KMS-11 (cell line): ENCODE data around the gene STT3B.

ENCODE experiments used
- H2AFZ ChIP-seq: fragments of 200-600 bp; sonication (generic); 2 replicates; pipeline ENCODE4 v1.6.1; 2016; ENCODE audit warnings: antibody characterized with exemption, mixed run types, low read depth
- H3K27ac ChIP-seq: fragments of 200-600 bp; sonication (generic); 2 replicates; pipeline ENCODE4 v1.6.1; 2016; ENCODE audit warnings: mild to moderate bottlenecking, mixed run types
- H3K27me3 ChIP-seq: fragments of 200-600 bp; sonication (generic); 2 replicates; pipeline ENCODE4 v1.6.1; 2017; ENCODE audit warnings: mild to moderate bottlenecking, low read depth, mixed run types, moderate library complexity; ENCODE audit not compliant: insufficient read depth
- H3K36me3 ChIP-seq: fragments of 200-600 bp; sonication (generic); 2 replicates; pipeline ENCODE4 v1.6.1; 2017; ENCODE audit warnings: mild to moderate bottlenecking, mixed run types; ENCODE audit not compliant: insufficient read depth
- H3K4me1 ChIP-seq: fragments of 200-600 bp; sonication (generic); 2 replicates; pipeline ENCODE4 v1.6.1; 2016; ENCODE audit warnings: mild to moderate bottlenecking, low read depth, mixed run types; ENCODE audit not compliant: poor library complexity, severe bottlenecking
- H3K4me2 ChIP-seq: fragments of 200-600 bp; sonication (generic); 2 replicates; pipeline ENCODE4 v1.7.0; 2016; ENCODE audit warnings: mild to moderate bottlenecking, mixed run types
- H3K4me3 ChIP-seq: fragments of 200-600 bp; sonication (generic); IDR thresholded peaks from 2 replicates; pipeline ENCODE4 v1.6.1; 2017; ENCODE audit warnings: low read depth, low read length, mixed read lengths; ENCODE audit not compliant: insufficient read depth
- H3K79me2 ChIP-seq: fragments of 200-600 bp; sonication (generic); 2 replicates; pipeline ENCODE4 v1.6.1; 2016; ENCODE audit warnings: low read depth, mixed run types; ENCODE audit not compliant: insufficient read depth
- H3K9ac ChIP-seq: fragments of 200-600 bp; sonication (generic); 2 replicates; pipeline ENCODE4 v1.6.1; 2016; ENCODE audit warnings: mild to moderate bottlenecking, mixed run types
- H4K20me1 ChIP-seq: fragments of 200-600 bp; sonication (generic); 2 replicates; pipeline ENCODE4 v1.6.1; 2016; ENCODE audit warnings: mild to moderate bottlenecking, mixed run types; ENCODE audit not compliant: insufficient read depth
- CTCF ChIP-seq: fragments of 200-600 bp; sonication (generic); conservative IDR thresholded peaks from 2 replicates; pipeline ENCODE4 v1.6.1; 2017; ENCODE audit warnings: low read depth, mild to moderate bottlenecking, antibody characterized with exemption, low read length, moderate library complexity, mixed read lengths

The STT3B gene

GRCh38 chr3:31673950-31674349, 141.2 kb downstream of the STT3B start:
- no peak overlapping the region for H2AFZ ChIP-seq
- H3K27me3 ChIP-seq, result no peaks in the 10 kb centered on the region
- no peak overlapping the region for H3K4me3 ChIP-seq
- H3K36me3 ChIP-seq, result no peaks in the 10 kb centered on the region
- H3K4me1 ChIP-seq, result no peaks in the 10 kb centered on the region
- no peaks in the 10 kb centered on the region for H3K79me2 ChIP-seq
- TF ChIP-seq CTCF, result no peak
- H4K20me1 ChIP-seq, result no peaks in the 10 kb centered on the region
- H3K27ac ChIP-seq, result no peak overlapping the region
- H3K9ac ChIP-seq, result no peak overlapping the region
- H3K4me2 ChIP-seq, result no peak overlapping the region

DNA sequence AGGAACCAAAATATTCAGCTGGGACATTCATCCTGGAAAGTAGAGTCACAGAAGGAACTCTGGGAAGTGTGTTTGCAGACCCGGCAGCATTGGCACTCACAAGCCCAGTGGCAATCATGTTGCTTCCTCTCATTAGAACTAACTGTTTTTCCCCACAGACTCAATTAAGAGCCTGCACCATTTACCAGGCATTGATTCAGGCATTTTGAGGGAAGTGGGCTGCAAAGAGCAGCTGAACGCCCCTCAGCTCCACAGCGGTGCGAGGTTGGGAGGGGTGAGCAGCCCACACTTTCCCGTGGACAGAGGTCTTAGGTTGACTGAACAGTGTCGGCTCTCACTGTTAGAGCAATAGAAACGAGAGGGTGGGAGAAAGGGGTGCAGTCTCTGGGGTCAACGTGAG, 143.8 kb downstream of the STT3B start:
- H3K79me2 ChIP-seq, result no peaks in the 10 kb centered on the region
- no peaks in the 10 kb centered on the region for H3K36me3 ChIP-seq
- TF ChIP-seq CTCF, result no peak
- H3K4me3 ChIP-seq, result no peak overlapping the region
- H3K4me1 ChIP-seq, result no peaks in the 10 kb centered on the region
- H3K9ac ChIP-seq, result no peak overlapping the region
- no peak overlapping the region for H2AFZ ChIP-seq
- no peak overlapping the region for H3K4me2 ChIP-seq
- no peaks in the 10 kb centered on the region for H3K27me3 ChIP-seq
- H3K27ac ChIP-seq, result no peak overlapping the region
- no peaks in the 10 kb centered on the region for H4K20me1 ChIP-seq

- no peak overlapping the region for H3K4me3 ChIP-seq
- H3K79me2 ChIP-seq, result no peaks in the 10 kb centered on the region
- TF ChIP-seq CTCF, result no peak
- no peaks in the 10 kb centered on the region for H4K20me1 ChIP-seq
- no peak overlapping the region for H2AFZ ChIP-seq
- H3K27me3 ChIP-seq, result no peaks in the 10 kb centered on the region
- no peaks in the 10 kb centered on the region for H3K4me1 ChIP-seq
- H3K27ac ChIP-seq, result no peak overlapping the region
- H3K9ac ChIP-seq, result no peak overlapping the region
- H3K36me3 ChIP-seq, result no peaks in the 10 kb centered on the region
- H3K4me2 ChIP-seq, result no peak overlapping the region
These were observed 147.5 kb downstream of the STT3B start for GRCh38 chr3:31680072-31680870.
